Activated naive CD4-positive, alpha-beta T cell treated with anti-CD3 and anti-CD28 coated beads, Interleukin-2, amount 50 U/mL, for 72 hours (primary cell): ENCODE measurements around the gene NAT14. TPM values are rescaled to one million over a fixed set of nuclear protein-coding genes. Genes with fewer than 3 reads are reported as not detected.
"Not testable (repeated sequence)": the region's sequence is repeated elsewhere in the genome, so short reads cannot be mapped to it uniquely, and the experiment has no call there.

Experiments
- ATAC-seq, 2 donors: fragments of 150-1000 bp; cut with Tn5 transposase; 2 replicates each; pipeline ENCODE4 v1.10.0; 2021; ENCODE audit warnings: mild to moderate bottlenecking in 2 of 2, moderate library complexity in 2 of 2
- DNase-seq, 2 donors: peaks; one replicate each; pipeline ENCODE4 v3.0.0; 2021 to 2022; ENCODE audit warnings: low spot score in 2 of 2
- H3K27ac Mint-ChIP-seq, 2 donors: one replicate each; pipeline ENCODE4 v1.8.0; 2022; ENCODE audit warnings: mild to moderate bottlenecking in 2 of 2, mixed read lengths in 2 of 2
- H3K36me3 Mint-ChIP-seq, 2 donors: one replicate each; pipeline ENCODE4 v1.8.0; 2022; ENCODE audit warnings: mixed read lengths in 2 of 2
- H3K9me3 Mint-ChIP-seq, 2 donors: one replicate each; pipeline ENCODE4 v1.8.0; 2022; ENCODE audit warnings: mixed read lengths in 2 of 2
- total RNA-seq, 2 donors: library from RNA; stranded (reverse); gene quantifications; one replicate each; pipeline ENCODE4 v1.2.3, GENCODE V29; 2022

NAT14 gene
- total RNA-seq = 10 to 100 TPM in 1 of 2 donors, 1 to 10 TPM in 1; 5.1 to 18.2 TPM

GRCh38 chr19:55484593-55485438 lies at the start of gene NAT14:
Gene NAT14, plus strand, starts transcription at chr19:55485188. Its CDS starts 521 bp downstream, at chr19:55485709.
- ATAC-seq (peak; percentile 63 to 87), DNase-seq (peak in 1 of 2 donors; percentile 72)
- peak within 1 kb of the TSS; percentile 73 to 90 for H3K27ac Mint-ChIP-seq
- no peaks in the 10 kb centered on the region for H3K36me3 Mint-ChIP-seq
- H3K9me3 Mint-ChIP-seq = no peaks in the 10 kb centered on the region

- no peak overlapping the region for H3K27ac Mint-ChIP-seq
- peaks cover 7 to 11% of the 10 kb centered on the region in 2 donors for H3K36me3 Mint-ChIP-seq
- no peaks in the 10 kb centered on the region for H3K9me3 Mint-ChIP-seq
- ATAC-seq (no peak), DNase-seq (no peak)
These were observed 48.1 kb upstream of the NAT14 start for GRCh38 chr19:55436847-55437246.

GRCh38 chr19:55437410-55437809 lies 47.6 kb upstream of the NAT14 start:
- ATAC-seq (peak in 1 of 2 donors; percentile 24), DNase-seq (no peak)
- H3K27ac Mint-ChIP-seq = no peak overlapping the region
- no peaks in the 10 kb centered on the region for H3K9me3 Mint-ChIP-seq
- peaks cover 7 to 11% of the 10 kb centered on the region in 2 donors for H3K36me3 Mint-ChIP-seq

- Mint-ChIP-seq H3K27ac (no peak overlapping the region), H3K36me3 (peaks cover 7 to 11% of the 10 kb centered on the region in 2 donors), H3K9me3 (no peaks in the 10 kb centered on the region)
- ATAC-seq (no peak), DNase-seq (no peak)
These were observed 45.9 kb upstream of the NAT14 start for GRCh38 chr19:55439052-55439451.

GRCh38 chr19:55440411-55441105 lies 44.4 kb upstream of the NAT14 start:
- H3K27ac Mint-ChIP-seq = no peak overlapping the region
- no peaks in the 10 kb centered on the region for H3K9me3 Mint-ChIP-seq
- no peak for DNase-seq
- peak in 1 of 2 donors; percentile 49 for ATAC-seq
- peaks cover 7 to 11% of the 10 kb centered on the region in 2 donors for H3K36me3 Mint-ChIP-seq

- Mint-ChIP-seq H3K27ac (no peak overlapping the region), H3K9me3 (no peaks in the 10 kb centered on the region), H3K36me3 (peaks cover 7 to 11% of the 10 kb centered on the region in 2 donors)
- ATAC-seq (no peak), DNase-seq (no peak)
These were observed 43.7 kb upstream of the NAT14 start for GRCh38 chr19:55441319-55441691.

- Mint-ChIP-seq H3K9me3 (no peaks in the 10 kb centered on the region), H3K27ac (no peak overlapping the region), H3K36me3 (peaks cover 7 to 11% of the 10 kb centered on the region in 2 donors)
- peak in 1 of 2 donors; percentile 54 for ATAC-seq
- no peak for DNase-seq
These were observed 43.2 kb upstream of the NAT14 start for GRCh38 chr19:55441692-55442321.

GRCh38 chr19:55442372-55442961 lies 42.5 kb upstream of the NAT14 start:
- ATAC-seq (peak in 1 of 2 donors; percentile 39), DNase-seq (no peak)
- Mint-ChIP-seq H3K36me3 (peaks cover 7 to 11% of the 10 kb centered on the region in 2 donors), H3K9me3 (no peaks in the 10 kb centered on the region), H3K27ac (no peak overlapping the region)

- Mint-ChIP-seq H3K27ac (no peak within 1 kb of the TSS), H3K9me3 (no peaks in the 10 kb centered on the region), H3K36me3 (peaks cover 7 to 11% of the 10 kb centered on the region in 2 donors)
- DNase-seq (no peak), ATAC-seq (no peak)
These were observed 41.8 kb upstream of the NAT14 start, which contains the start of gene SHISA7 for GRCh38 chr19:55443045-55443823. Gene SHISA7, minus strand, starts transcription at chr19:55443300. Its CDS starts 437 bp downstream, at chr19:55442863.

GRCh38 chr19:55443824-55444480 lies 41.0 kb upstream of the NAT14 start:
- H3K36me3 Mint-ChIP-seq = peaks cover 7 to 11% of the 10 kb centered on the region in 2 donors
- ATAC-seq (no peak), DNase-seq (no peak)
- no peaks in the 10 kb centered on the region for H3K9me3 Mint-ChIP-seq
- H3K27ac Mint-ChIP-seq = no peak overlapping the region

- peaks cover 7 to 11% of the 10 kb centered on the region in 2 donors for H3K36me3 Mint-ChIP-seq
- no peak for ATAC-seq
- no peak for DNase-seq
- no peak overlapping the region for H3K27ac Mint-ChIP-seq
- H3K9me3 Mint-ChIP-seq = no peaks in the 10 kb centered on the region
These were observed 40.3 kb upstream of the NAT14 start for GRCh38 chr19:55444646-55445045.

GRCh38 chr19:55446060-55446459 lies 38.9 kb upstream of the NAT14 start:
- H3K27ac Mint-ChIP-seq = no peak overlapping the region
- no peaks in the 10 kb centered on the region for H3K9me3 Mint-ChIP-seq
- ATAC-seq = no peak

GRCh38 chr19:55447421-55448174 lies 37.4 kb upstream of the NAT14 start:
- ATAC-seq (peak; percentile 19 to 69), DNase-seq (no peak)
- Mint-ChIP-seq H3K9me3 (no peaks in the 10 kb centered on the region), H3K36me3 (no peaks in the 10 kb centered on the region), H3K27ac (no peak overlapping the region)

More at GRCh38 chr19:55446060-55446459, 38.9 kb upstream of the NAT14 start:
- DNase-seq = no peak
- H3K36me3 Mint-ChIP-seq = peaks cover 7% of the 10 kb centered on the region in 2 donors

- DNase-seq, H3K9me3 Mint-ChIP-seq, H3K27ac Mint-ChIP-seq, ATAC-seq, H3K36me3 Mint-ChIP-seq: not testable (repeated sequence)
These were observed 36.9 kb upstream of the NAT14 start for GRCh38 chr19:55448175-55448490.

GRCh38 chr19:55449469-55449868 lies 35.5 kb upstream of the NAT14 start:
- H3K27ac Mint-ChIP-seq = no peak overlapping the region
- ATAC-seq = peak in 1 of 2 donors; percentile 15
- H3K36me3 Mint-ChIP-seq = peaks cover 0 to 5% of the 10 kb centered on the region in 2 donors
- no peaks in the 10 kb centered on the region for H3K9me3 Mint-ChIP-seq
- DNase-seq = no peak
